RWPE2 (cell line): ENCODE measurements around the gene TOMM7.
"Not testable (repeated sequence)": the region's sequence is repeated elsewhere in the genome, so short reads cannot be mapped to it uniquely, and the experiment has no call there.

Experiments
- ATAC-seq: fragments of 200-7000 bp; cut with Tn5 transposase; 3 replicates; pipeline ENCODE4 v1.9.1; 2021; ENCODE audit warnings: low read depth
- DNase-seq: peaks from one replicate; pipeline ENCODE4 v3.0.0-alpha.2; 2020; ENCODE audit warnings: low spot score
- H3K27ac ChIP-seq: fragments of 450-650 bp; 2 replicates; pipeline ENCODE4 v1.5.1; 2017; ENCODE audit warnings: mild to moderate bottlenecking; ENCODE audit not compliant: poor library complexity, severe bottlenecking
- H3K27me3 ChIP-seq: fragments of 250-450 bp; sonication (Bioruptor Pico); 2 replicates; pipeline ENCODE4 v1.5.1; 2021; ENCODE audit warnings: mild to moderate bottlenecking, moderate library complexity; ENCODE audit not compliant: insufficient read depth, poor library complexity, severe bottlenecking
- H3K36me3 ChIP-seq: fragments of 250-450 bp; sonication (Bioruptor Pico); 2 replicates; pipeline ENCODE4 v1.5.1; 2020; ENCODE audit warnings: low read depth, mild to moderate bottlenecking, moderate library complexity
- H3K4me1 ChIP-seq: fragments of 250-450 bp; sonication (Bioruptor Pico); 2 replicates; pipeline ENCODE4 v1.5.1; 2021; ENCODE audit warnings: mild to moderate bottlenecking, moderate library complexity; ENCODE audit not compliant: insufficient read depth, poor library complexity, severe bottlenecking
- H3K4me3 ChIP-seq: fragments of 250-450 bp; sonication (Bioruptor Pico); 2 replicates; pipeline ENCODE4 v1.5.1; 2021; ENCODE audit warnings: mild to moderate bottlenecking, moderate library complexity; ENCODE audit not compliant: severe bottlenecking
- H3K9me3 ChIP-seq: fragments of 250-450 bp; sonication (Bioruptor Pico); 2 replicates; pipeline ENCODE4 v1.5.1; 2021; ENCODE audit warnings: mild to moderate bottlenecking, moderate library complexity; ENCODE audit not compliant: severe bottlenecking
- CTCF ChIP-seq: fragments of 450-650 bp; IDR thresholded peaks from one replicate; pipeline ENCODE4 v1.5.1; 2017; ENCODE audit warnings: mild to moderate bottlenecking, moderate library complexity; ENCODE audit not compliant: poor library complexity, severe bottlenecking

The TOMM7 gene

GRCh38 chr7:22783421-22783820 lies 39.2 kb downstream of the TOMM7 start:
- H3K27ac ChIP-seq: no peak overlapping the region
- ATAC-seq: no peak
- no peak for TF ChIP-seq CTCF
- H3K4me3 ChIP-seq: no peak overlapping the region
- no peaks in the 10 kb centered on the region for H3K27me3 ChIP-seq
- H3K36me3 ChIP-seq: no peaks in the 10 kb centered on the region
- H3K9me3 ChIP-seq: no peaks in the 10 kb centered on the region
- no peaks in the 10 kb centered on the region for H3K4me1 ChIP-seq
- DNase-seq: no peak

GRCh38 chr7:22782616-22783232 lies 39.9 kb downstream of the TOMM7 start:
- DNase-seq: no peak

GRCh38 chr7:22781230-22781711 lies 41.4 kb downstream of the TOMM7 start:
- Histone ChIP-seq H3K27ac (no peak overlapping the region), H3K36me3 (no peaks in the 10 kb centered on the region), H3K4me3 (no peak overlapping the region), H3K9me3 (no peaks in the 10 kb centered on the region), H3K27me3 (no peaks in the 10 kb centered on the region), H3K4me1 (no peaks in the 10 kb centered on the region)
- ATAC-seq (peak; percentile 31; the same call in 1 of the 3 replicates), DNase-seq (no peak)
- no peak for TF ChIP-seq CTCF

More at GRCh38 chr7:22782616-22783232, 39.9 kb downstream of the TOMM7 start:
- Histone ChIP-seq H3K4me3 (no peak overlapping the region), H3K27ac (no peak overlapping the region), H3K4me1 (no peaks in the 10 kb centered on the region), H3K36me3 (no peaks in the 10 kb centered on the region), H3K9me3 (no peaks in the 10 kb centered on the region), H3K27me3 (no peaks in the 10 kb centered on the region)
- ATAC-seq: peak; percentile 51; the same call in 1 of the 3 replicates
- peak; percentile 73 for TF ChIP-seq CTCF

- not testable (repeated sequence) for H3K27me3 ChIP-seq, H3K4me1 ChIP-seq, H3K9me3 ChIP-seq, H3K4me3 ChIP-seq, H3K36me3 ChIP-seq, H3K27ac ChIP-seq, DNase-seq, ATAC-seq
Measured at GRCh38 chr7:22779730-22780323, 42.8 kb downstream of the TOMM7 start.

GRCh38 chr7:22776964-22777363 lies 45.7 kb downstream of the TOMM7 start:
- Histone ChIP-seq H3K36me3 (no peaks in the 10 kb centered on the region), H3K4me1 (no peaks in the 10 kb centered on the region), H3K27ac (no peak overlapping the region), H3K4me3 (no peak overlapping the region), H3K9me3 (no peaks in the 10 kb centered on the region), H3K27me3 (no peaks in the 10 kb centered on the region)
- no peak for ATAC-seq
- TF ChIP-seq CTCF: no peak
- no peak for DNase-seq
